ENCODE measurements around the gene NEB.
"Not testable (repeated sequence)": the region's sequence is repeated elsewhere in the genome, so short reads cannot be mapped to it uniquely, and the experiment has no call there.

The NEB gene

DNA sequence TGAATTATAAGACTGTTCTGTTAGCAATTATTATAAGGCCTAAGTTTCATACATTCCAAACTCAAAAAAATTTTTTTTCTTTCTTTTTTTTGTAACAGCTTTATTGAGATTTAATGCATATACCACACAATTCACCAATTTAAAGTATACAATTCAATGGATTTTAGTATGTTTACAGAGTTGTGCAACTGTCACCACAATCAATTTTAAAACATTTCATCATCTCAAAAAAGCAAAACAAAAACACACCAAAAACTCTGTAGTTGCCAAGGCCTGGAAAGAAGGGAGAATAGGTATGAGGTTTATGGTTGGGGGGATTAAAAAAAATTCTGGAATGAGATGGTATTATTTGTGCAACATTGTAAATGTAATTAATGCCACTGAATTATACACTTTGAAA, 36.1 kb downstream of the NEB start:
- not testable (repeated sequence) for DNase-seq

DNA sequence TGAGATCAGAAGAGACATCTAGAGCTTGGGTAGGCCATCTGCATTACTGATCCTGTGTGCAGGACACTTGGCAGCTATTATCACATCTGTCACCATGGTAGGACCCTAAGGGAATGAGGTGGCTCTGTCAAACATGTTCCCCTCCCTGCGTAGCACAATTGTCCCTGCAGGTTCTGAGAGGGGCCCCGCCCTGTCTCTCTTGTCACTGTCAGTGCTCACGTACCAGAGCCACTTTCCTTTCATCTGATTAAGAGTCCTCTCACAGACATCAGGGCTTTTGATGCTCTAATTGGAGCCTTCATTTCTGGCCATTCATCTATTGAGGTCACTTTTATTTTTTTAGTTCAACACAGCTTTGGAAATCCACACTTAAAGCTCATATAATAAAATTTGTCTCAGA, 38.5 kb downstream of the NEB start:
- DNase-seq, result no peak

DNA sequence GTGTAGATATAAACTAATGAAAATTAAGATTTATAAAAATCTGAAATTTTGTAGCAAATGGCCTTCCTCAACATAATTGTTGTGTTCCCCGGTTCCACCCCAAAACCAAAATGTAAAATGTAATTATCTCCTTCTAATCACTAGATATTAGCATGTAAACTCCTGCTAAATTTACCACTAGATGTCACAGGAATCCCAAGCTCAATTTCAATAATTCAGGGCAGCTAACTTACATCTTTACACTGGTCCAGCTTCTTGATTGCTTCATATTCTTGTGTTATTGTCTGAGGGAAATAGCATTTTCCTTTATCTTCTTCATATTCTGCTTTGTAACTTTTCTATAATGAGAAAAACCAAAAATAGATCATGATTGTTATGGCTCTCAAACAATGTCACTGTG, 42.6 kb downstream of the NEB start:
- no peak for DNase-seq

DNA sequence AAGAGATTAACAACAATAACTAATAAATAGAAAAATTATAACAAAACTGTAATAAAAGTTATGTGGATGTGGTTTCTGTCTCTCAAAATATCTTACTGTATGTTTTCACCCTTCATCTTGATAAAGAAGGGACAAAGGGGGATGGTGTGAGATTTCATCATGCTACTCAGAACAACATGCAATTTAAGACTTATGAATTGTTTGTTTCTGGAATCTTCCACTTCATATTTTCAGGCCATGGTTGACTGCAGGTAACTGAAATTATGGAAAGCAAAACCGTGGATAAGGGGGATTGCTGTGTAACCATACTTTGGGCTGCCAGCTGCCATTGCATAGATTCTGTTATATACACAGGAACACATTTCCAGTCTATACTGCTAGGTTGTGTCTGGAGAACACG, 45.6 kb downstream of the NEB start:
- no peak for DNase-seq

DNA sequence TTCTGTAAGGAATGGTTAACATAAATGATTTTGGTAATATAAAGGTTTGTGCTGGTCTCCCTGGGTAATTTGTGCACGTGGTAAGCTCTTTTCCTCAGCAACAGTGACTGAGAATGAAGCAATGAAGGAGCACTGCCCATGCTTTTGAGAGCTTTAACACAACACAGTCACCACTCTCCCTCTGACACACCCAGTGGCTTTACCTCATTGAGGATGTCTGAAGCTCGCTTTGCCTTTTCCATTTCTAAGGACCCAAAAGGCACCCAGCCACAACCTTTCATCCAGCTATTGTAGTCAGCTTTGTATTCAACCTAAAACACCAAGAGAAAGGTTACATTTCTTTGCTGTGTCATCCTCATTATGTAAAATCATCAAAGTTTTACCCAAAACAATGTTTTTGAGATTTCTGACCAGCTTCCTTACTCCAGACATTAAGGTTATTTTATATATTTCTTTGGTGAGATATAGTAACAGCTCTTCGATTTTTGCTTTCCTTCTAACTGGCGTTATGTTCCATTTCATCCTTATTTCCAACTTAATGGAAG, 51.7 kb downstream of the NEB start:
- DNase-seq, result no peak

DNA sequence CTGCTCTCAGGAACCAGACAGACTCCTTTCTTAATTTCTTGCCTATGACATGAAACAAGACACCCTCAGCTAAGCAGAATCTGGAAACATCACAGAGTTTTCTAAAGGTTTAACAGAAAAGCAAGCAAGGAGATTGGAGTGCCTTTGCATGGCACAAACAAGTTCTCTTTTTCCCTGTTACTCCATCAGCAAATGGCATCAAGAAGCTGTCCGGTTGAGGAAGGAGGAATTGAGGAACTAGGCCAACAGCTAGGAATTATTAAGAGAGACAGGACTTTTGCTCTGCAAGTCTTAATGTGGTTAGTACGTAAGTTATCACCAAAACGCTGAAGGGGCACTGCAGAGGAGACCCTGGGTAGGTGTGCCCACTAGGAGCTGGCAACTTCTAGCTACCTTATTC, 53.2 kb downstream of the NEB start:
- no peak for DNase-seq

DNA sequence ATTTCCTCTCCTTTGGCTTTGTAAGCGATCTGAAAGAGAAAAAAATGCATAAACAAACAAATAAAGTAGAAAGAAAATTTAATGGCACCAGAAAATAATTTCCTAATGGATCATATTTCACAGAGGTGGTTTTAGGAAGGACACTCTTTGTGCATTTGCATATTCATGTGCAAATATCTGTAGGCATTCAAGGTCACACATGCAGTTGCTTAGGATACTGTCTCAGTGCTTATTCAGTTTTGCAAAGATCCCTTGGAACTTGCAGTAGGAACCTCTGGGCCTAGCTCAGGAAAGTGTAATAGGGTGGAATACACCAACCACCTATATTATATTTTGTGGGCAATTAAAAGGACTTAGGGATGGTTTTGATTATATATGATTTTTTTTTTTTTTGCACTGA, 54.3 kb downstream of the NEB start:
- no peak for DNase-seq

DNA sequence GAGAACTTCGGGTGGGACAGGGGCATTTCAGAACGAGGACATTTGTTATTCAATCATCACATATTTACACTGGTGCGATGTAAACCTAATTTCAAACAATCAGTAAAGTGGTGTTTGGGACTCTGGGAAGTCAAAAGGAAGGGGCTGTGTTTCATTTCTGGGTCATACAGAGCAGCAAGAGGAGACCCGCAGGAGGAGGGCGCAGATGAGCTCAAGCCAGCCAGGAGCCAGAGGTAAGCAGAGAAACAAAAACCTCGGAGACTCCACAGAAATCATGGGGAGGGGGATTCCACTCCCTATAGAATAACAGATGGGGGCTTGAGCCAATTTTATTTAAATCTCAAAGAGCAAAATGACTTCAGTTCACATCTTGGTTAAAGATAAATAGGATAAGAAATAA, 55.4 kb downstream of the NEB start:
- no peak for DNase-seq

DNA sequence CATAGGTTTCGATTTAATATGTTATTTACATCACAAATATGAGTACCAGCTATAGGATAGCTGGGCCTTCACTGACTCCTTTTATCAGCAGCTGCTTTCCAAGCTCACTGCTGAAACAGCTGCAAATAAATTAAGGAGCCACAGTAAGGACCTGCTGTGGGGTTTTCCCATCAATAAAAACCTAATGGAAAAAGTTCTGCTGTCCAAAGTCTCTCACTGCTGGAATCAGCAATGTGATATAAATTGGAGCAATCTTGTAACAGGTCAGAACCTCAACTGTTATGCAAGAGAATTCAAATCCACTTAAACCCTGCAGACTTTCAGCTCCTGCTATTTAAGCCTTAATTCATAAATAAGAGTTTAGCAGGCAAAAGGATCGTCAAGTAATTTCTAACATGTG, 61.3 kb downstream of the NEB start:
- no peak for DNase-seq

DNA sequence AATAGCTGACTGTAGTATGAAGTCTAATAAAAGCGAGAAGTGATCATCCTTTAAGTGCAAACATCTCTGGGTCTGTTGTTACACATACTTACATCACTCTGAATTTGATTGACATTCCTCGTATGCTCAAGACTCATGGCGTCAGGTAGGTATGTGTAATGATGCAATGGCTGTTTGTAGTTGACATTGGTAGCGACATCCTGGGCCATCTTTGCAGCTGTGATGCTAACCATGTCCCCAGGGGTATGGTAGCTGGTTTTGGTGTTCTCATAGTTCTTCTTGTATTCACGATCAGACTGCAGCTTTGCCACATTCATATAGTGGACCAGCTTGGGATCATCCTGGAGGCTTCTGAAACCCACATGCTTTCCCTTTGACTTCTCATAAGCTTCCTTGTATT, 62.0 kb downstream of the NEB start:
- DNase-seq, result no peak

DNA sequence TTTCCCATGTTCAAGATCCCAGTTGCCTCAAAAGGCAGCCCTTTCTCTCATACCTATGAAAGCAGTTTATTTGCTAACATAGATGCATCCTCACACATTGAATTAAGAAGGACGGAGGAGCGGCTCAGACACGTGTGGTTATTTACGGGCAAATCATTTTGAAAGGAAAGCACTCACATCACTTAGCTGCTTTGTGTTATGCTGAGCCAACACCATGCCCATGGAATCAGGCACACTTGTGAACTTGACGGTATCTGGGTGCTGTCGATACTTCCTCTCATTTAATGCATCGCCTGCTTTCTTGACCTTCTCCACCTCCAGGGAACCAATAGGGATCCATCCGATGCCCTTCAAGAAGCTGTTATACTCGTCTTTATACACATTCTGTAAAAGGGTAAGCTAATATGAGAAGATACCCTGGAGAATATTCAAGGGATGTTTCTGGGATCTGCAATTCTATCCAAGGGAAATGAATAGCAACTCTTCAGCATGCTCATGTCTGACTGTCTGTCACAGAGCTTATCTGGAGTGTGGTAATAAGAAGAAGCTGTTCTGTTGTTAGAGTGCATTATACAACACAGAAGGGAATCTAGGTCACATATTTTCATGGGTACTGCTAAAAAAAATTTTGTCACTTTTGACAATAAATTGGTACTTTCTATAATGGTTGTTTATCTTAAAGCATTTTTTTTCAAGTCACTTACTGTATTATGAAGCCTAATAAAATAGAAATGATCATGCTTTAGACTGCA, 63.3 kb downstream of the NEB start:
- DNase-seq, result no peak

DNA sequence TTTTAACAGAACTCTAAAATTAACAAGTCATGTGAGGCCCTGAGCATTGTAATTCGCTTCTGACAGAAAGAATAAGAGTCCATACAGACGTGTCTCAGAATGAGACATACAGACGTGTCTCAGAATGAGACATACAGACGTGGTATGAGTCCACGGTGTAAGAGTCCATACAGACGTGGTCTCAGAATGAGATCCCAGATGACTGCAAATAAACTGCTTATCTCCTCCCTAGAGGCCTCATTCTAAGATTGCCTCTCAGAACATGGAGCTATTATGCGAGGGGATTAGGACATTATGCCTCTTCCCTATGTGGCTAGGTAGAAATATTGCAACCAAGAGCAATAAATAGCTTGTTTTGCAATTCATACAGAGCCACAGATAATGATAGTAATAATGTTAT, 63.9 kb downstream of the NEB start:
- DNase-seq, result no peak

DNA sequence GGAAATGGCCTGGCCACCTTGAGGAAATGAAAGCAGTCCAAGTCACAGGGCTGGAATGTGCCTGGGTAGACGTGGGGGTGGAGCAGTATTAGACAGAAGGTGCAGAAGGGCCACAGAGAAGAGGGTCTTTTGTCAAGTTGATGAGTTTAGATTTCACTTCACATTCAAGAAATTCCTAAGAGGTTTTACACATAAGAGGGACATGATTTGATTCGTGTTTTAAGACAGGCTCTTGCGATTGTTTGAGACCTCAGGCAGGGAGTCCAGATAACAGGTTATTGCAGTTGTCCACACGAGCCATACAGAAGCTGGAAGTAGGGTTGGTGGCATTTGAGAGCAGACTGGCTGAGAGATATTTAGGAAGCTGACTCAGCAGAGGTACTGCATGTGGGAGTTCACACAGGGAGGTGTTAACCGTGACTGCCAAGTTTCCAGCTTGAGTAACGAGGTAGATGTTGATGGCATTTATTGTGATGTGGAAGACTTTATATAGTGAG, 64.6 kb downstream of the NEB start:
- DNase-seq, result no peak

DNA sequence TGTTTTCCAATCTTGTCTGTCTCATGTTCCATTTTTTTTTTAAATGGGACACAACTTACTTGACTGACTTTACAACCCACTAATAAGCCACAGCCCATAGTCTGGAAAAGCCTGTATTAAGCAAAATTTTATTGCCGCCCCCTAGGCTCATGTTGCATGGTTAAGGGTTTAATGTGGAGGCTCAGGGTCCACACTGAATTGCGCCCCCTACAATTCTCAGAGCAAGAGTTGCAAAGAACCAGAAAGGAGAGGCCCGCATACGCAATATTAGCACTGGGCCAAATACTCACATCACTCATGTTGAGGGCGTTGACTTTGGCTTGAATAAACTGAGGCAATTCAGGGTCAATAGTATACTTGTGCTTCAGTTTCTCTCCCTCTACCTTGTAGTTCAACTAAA, 65.5 kb downstream of the NEB start:
- no peak for DNase-seq

DNA sequence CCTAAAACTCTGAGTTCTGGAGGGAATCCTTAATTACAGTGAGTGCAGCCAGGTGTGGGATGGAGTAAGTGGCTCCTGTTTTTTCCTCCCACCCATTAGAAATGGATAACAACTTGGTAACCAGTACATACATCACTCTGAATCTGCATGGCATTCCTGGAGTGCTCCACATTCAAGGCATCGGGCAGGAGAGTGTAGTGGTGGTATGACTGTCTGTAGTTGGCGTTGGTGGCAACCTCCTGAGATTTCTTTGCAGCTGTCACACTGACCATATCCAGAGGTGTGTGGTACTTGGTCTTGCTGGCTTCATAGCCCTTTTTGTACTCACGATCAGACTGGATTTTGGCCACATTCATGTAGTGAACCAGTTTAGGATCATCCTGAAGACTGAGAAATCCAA, 68.3 kb downstream of the NEB start:
- no peak for DNase-seq

DNA sequence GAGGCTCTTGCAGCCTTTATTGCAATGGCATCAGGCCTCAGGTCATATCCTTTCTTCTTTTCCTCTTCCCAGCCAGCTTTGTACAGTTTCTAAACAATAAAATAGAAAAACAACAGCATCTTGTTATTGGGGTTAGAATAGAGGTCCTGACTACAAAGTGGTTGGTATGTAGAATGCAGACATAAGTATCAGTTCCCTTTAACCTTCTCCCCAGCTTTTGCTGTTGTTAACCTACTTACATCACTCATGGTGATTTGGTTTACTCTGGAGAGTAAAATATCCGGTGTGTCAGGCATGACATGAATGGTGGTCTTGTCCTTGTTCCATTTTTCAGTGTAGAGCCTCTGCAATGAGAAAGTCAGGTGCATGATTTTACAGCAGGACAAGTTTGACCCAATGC, 69.8 kb downstream of the NEB start:
- no peak for DNase-seq

DNA sequence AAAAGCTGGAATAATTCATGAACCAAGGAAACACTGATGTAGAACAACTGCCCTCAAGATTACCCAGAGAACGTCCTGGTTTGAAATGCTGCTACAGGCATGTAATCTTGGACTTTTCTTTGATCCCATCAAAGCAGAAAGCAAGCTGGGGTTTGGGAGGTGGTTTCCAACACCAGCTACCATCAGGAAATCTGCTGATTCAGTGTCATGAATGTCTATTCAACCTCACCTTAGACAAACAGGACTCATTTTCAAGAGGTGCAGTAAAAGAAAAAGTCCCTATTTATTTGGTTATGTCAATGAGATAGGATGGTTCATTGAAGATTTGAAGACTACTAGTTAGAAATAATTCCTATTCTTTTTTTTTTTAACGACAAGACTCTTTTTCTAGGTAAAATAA, 72.7 kb downstream of the NEB start:
- no peak for DNase-seq

DNA sequence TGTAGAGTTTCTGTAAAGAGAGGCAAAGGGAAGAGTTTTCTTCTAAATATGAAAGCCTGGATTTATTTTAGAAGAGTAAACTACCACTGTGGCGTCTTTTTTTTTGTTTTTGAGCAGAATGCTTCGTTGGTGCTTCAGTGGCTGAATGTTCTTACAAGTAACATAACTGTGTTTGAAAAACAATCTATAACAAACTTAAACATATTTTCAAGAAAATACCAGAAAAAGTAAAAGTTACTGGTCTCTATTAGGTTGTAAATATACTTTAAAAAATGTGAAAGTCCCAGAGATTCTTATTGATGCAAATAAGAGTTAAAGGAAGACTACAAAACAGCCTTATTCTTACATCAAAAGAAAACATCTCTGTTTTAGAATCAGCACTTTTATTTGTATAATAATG, 76.2 kb downstream of the NEB start:
- no peak for DNase-seq

DNA sequence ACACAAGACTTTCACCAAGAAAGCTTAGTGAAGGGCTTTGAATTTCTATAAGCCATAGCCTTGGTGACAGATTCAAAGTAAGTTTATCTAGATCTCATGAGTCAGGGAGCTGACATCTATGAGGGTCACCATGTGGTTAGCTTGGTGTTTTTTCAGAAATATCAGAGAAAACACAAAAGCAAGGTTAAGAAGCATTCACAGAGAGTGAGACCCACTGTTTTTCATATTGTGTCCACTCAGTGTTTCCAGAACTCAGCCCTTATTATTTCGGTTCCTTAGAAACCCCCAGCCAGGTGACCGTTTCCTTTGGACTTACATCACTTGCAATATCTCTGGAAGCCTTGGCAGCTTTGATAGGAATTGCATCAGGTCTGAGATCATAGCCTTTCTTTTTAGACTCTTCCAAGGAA, 76.6 kb downstream of the NEB start:
- DNase-seq, result no peak

DNA sequence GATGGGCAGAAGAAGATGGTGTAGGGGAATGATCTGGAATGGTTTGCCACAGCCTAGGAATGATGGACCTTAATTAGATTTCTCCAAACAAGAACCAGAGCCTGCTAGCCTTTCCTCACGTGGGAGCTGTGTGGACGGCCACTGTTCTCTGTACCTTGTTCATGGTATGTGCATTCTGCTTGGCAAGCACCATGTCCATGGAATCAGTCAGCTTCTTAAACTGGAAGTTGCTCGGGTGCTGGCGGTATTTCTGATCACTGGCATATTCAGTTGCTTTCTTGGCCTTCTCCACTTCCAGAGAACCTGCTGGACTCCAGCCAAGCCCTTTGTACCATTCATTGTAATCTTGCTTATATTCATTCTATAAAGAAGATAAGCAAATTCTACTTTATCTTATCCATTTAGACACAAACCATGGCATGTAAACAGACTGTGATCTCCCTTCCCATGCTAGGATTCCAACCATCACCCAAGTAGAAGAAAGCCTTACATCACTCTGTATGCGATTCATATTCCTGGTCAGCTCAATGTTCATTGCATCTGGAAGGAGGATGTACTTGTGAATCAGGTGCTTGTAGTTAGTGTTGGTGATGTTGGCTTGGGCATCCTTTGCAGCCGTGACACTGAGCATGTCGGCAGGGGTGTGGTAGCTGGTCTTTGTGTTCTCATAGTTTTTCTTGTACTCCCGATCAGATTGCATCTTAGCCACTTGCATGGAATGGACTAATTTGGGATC, 78.4 kb downstream of the NEB start:
- DNase-seq, result no peak

DNA sequence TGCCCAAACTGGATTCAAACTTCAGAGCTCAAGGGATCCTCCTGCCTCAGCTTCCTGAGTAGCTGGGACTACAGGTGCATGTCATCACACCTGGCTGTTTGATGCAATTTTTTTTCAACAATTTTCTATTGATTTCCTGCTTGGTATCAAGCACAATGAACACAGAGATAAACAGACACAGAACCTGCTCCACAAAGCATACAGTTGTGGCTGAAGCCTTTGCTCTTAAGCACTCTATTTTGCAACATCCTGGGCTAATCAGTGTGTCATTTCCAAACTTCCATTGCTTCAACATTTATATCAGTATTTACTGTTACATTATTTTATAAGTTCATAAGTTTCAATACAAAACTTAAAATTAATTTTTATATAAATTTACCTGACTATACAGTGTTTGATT, 79.4 kb downstream of the NEB start:
- DNase-seq, result no peak

DNA sequence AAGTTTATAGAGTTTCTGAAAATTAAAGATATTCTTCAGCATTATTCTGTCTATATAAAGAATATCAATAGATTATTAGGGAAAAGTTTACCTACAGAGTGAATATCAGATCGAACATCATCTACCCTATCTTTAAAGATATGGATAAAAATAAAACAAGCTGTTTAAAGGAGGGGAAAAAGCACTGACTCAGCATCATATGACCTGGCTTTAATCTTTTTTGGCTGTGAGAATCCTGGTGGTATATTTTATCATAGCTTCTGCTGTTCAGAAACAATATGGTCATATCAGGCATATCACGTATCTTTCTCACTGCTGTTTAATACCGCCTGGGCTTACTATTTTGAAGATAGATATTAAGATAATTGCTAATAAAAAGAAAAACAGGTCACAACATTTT, 80.2 kb downstream of the NEB start:
- DNase-seq, result no peak

DNA sequence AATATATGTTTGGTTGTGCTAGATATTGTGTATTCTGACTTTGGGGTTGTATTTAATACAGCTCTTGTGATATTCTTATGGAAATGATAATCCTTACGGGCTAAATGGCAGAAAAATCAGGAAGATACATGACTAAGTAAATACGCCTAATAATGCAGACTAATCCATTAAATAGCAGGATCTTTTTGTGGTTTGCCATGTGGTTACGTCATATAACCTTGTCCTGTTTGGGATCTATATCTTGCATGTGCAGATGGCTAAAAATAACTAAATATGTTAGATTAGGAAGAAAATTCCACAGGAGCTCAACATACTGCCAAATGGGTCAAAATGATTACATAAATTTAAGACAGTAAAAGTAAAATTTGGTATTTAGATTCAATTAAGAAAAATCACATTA, 83.0 kb downstream of the NEB start:
- no peak for DNase-seq

DNA sequence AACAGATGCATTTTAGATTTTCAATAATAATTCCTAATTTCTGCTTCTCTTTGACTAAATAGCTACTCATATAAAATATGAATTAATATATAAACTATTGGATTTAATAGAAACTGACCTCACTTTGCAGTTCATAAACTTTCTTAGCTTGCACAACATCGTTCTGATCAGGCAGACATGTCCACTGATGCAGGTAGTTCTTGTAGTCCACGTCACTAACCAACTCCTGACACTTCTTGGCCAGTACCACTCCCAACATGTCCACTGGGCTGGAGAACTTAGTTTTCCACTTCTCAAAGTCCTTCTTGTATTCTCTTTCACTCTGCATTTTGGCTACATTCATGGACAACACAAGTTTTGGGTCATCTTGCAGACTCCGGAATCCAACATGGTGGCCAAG, 83.8 kb downstream of the NEB start:
- DNase-seq, result no peak

DNA sequence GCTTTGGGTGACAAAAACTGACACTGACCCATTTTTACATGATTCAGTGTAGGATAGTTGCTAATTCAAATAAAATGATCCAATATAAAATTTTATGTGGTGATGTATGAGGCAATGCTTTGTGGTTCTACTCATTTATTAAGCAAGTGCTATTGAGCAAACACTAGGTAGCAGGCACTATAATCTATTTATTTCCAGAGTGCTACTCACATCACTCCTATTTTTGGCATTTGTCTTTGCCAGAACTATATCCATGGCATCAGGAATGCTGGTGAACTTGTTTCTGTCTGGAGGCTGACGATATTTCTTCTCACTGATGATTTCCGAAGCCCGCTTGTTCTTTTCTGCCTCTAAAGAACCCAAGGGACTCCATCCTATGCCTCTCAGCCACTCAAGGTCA, 84.3 kb downstream of the NEB start:
- no peak for DNase-seq
